Epidermal melanocyte (primary cell): ENCODE measurements around the gene BCL11A.

Experiments used
- DNase-seq: peaks from one replicate; pipeline ENCODE4 v3.0.0; 2011; ENCODE audit warnings: low spot score; ENCODE audit not compliant: insufficient read length

Gene BCL11A

GRCh38 chr2:60486551-60486950, 66.9 kb downstream of the BCL11A start:
- DNase-seq: no peak

- no peak for DNase-seq
Observed at GRCh38 chr2:60486067-60486466, 67.4 kb downstream of the BCL11A start.

GRCh38 chr2:60485550-60485949, 67.9 kb downstream of the BCL11A start:
- no peak for DNase-seq

GRCh38 chr2:60485055-60485454, 68.4 kb downstream of the BCL11A start:
- DNase-seq: no peak

GRCh38 chr2:60484133-60484645, 69.3 kb downstream of the BCL11A start:
- DNase-seq: no peak

- no peak for DNase-seq
Observed at GRCh38 chr2:60483401-60483800, 70.1 kb downstream of the BCL11A start.

GRCh38 chr2:60482222-60482621, 71.2 kb downstream of the BCL11A start:
- no peak for DNase-seq

GRCh38 chr2:60481257-60481656, 72.2 kb downstream of the BCL11A start:
- DNase-seq: no peak

GRCh38 chr2:60480089-60480773, 73.2 kb downstream of the BCL11A start:
- DNase-seq: no peak

- no peak for DNase-seq
Observed at GRCh38 chr2:60479226-60480088, 74.0 kb downstream of the BCL11A start.

GRCh38 chr2:60478660-60479059, 74.8 kb downstream of the BCL11A start:
- no peak for DNase-seq

GRCh38 chr2:60476206-60476954, 77.1 kb downstream of the BCL11A start:
- DNase-seq: no peak

GRCh38 chr2:60475123-60475830, 78.2 kb downstream of the BCL11A start:
- no peak for DNase-seq

- DNase-seq: no peak
Observed at GRCh38 chr2:60474301-60474700, 79.2 kb downstream of the BCL11A start.

- DNase-seq: no peak
Observed at GRCh38 chr2:60473546-60473945, 79.9 kb downstream of the BCL11A start.

GRCh38 chr2:60472663-60473289, 80.7 kb downstream of the BCL11A start:
- no peak for DNase-seq

- DNase-seq: no peak
Observed at GRCh38 chr2:60472041-60472440, 81.4 kb downstream of the BCL11A start.

- DNase-seq: no peak
Observed at GRCh38 chr2:60470340-60470739, 83.1 kb downstream of the BCL11A start.

- DNase-seq: no peak
Observed at GRCh38 chr2:60469536-60470317, 83.7 kb downstream of the BCL11A start.
